AG04450 (cell line): ENCODE results near the gene GPI. TPM values are rescaled to one million over a fixed set of nuclear protein-coding genes. Genes with fewer than 3 reads are reported as not detected.

Experiments
- CTCF ChIA-PET: fragments of 300-600, 350-600 bp; formaldehyde crosslinking; extraction: SDS; loops from one replicate; lab custom pipeline; 2022; ENCODE audit warnings: antibody characterized with exemption, inconsistent platforms; lab: Charles Lee
- POLR2A ChIA-PET: fragments of 350-600 bp; formaldehyde crosslinking; extraction: SDS; loops from one replicate; lab custom pipeline; 2021; ENCODE audit warnings: antibody characterized with exemption, inconsistent platforms; lab: Yijun Ruan, JAX
- DNase-seq: peaks from one replicate; pipeline ENCODE4 v3.0.0-alpha.2; 2011; ENCODE audit warnings: low read depth, low spot score
- H3K27ac ChIP-seq: one replicate; pipeline ENCODE4 v1.5.1; 2012; ENCODE audit warnings: low read depth, low read length, control low read depth
- H3K27me3 ChIP-seq: one replicate; pipeline ENCODE4 v1.6.0; 2012; ENCODE audit warnings: low read length; ENCODE audit not compliant: control insufficient read depth, insufficient read depth
- H3K4me3 ChIP-seq: 2 replicates; pipeline ENCODE4 v1.5.1; 2011; ENCODE audit warnings: mild to moderate bottlenecking, low read depth, low read length, control low read depth
- H3K9me3 ChIP-seq: 2 replicates; pipeline ENCODE4 v1.5.1; 2012; ENCODE audit warnings: low read length; ENCODE audit not compliant: control insufficient read depth, insufficient read depth
- CTCF ChIP-seq: IDR thresholded peaks from 2 replicates; pipeline ENCODE4 v1.5.1; 2011; ENCODE audit warnings: low read depth, low read length, control low read depth, inconsistent platforms
- polyA plus RNA-seq: library from polyadenylated mRNA; depleted of rRNA; stranded (reverse); fragments of >200 nt; gene quantifications from 2 replicates; pipeline ENCODE4 v1.2.3, GENCODE V29; 2011

The GPI gene
- polyA plus RNA-seq, 1 experiment, result 141 TPM

GRCh38 chr19:34370117-34370516 is 5.1 kb downstream of the GPI start:
- DNase-seq, result no peak
- Histone ChIP-seq H3K27ac (no peak overlapping the region), H3K27me3 (no peaks in the 10 kb centered on the region), H3K9me3 (no peaks in the 10 kb centered on the region), H3K4me3 (no peak overlapping the region)
- POLR2A ChIA-PET, result interaction anchor here (1.0 to 1.1 kb wide), 2 partner anchors 11 to 16 kb away, joined by 3 read pairs; no protein-coding TSS in a partner anchor
- CTCF ChIA-PET, result no interaction called here
- no peak for TF ChIP-seq CTCF

DNA sequence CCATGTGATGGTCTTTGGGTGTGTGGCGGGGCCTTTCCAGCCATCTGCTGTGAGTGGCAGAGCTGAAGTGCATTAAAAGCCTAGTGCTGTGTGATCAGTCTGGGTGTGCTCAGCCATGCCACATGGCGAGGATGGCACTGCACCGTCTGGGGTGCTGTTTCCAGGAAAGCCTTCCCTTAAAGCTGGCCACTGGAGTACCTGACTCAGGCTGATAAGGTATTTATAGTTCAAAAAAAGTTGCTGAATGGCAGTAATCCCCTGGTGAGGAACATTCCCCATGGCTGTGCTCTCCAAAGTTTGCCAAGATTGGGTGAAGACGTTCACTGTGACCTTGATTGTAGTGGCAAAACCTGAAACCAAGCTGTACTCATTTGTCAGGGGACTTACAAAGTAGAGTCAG is 6.0 kb downstream of the GPI start:
- ChIA-PET CTCF (no interaction called here), POLR2A (interaction anchor here (0.7 to 1.0 kb wide), 2 partner anchors 15 to 127 kb away, joined by 3 read pairs; no protein-coding TSS in a partner anchor)
- Histone ChIP-seq H3K9me3 (no peaks in the 10 kb centered on the region), H3K27ac (no peak overlapping the region), H3K4me3 (no peak overlapping the region), H3K27me3 (no peaks in the 10 kb centered on the region)
- TF ChIP-seq CTCF, result no peak
- DNase-seq, result no peak

DNA sequence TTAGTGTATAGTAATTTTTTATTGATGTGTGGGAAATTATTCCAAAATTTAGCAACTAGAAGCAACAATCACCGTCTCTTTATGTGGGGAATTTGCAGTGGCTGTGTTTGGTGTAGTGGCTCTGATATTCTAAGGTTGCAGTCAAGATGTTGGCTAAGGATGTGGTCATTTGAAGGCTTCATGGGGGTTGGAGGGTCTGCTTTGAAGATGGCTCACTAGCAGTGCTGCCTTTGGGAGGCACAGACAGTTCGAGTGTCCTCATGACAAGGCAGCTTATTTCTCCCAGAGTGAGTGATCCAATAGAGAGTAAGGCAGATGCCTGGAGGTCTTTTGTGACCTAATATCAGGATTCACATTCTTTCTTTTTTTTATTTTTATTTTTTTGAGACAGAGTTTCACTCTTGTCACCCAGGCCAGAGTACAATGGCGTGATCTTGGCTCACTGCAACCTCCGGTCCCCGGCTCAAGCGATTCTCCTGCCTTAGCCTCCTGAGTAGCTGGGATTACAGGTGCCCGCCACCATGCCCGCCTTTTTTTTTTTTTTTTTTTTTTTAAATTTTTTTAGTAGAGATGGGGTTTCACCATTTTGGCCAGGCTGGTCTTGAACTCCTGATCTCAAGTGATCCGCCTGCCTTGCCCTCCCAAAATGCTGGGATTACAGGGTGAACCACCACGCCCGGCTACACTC is 8.7 kb downstream of the GPI start:
- DNase-seq, result no peak
- no peak overlapping the region for H3K27ac ChIP-seq
- ChIA-PET POLR2A (no interaction called here), CTCF (no interaction called here)
- no peak overlapping the region for H3K4me3 ChIP-seq
- TF ChIP-seq CTCF, result no peak
- H3K27me3 ChIP-seq, result no peaks in the 10 kb centered on the region
- no peaks in the 10 kb centered on the region for H3K9me3 ChIP-seq

GRCh38 chr19:34375598-34375997 is 10.6 kb downstream of the GPI start:
- DNase-seq, result no peak
- no peak overlapping the region for H3K27ac ChIP-seq
- ChIA-PET CTCF (no interaction called here), POLR2A (no interaction called here)
- no peak for TF ChIP-seq CTCF
- no peak overlapping the region for H3K4me3 ChIP-seq
- no peaks in the 10 kb centered on the region for H3K27me3 ChIP-seq
- H3K9me3 ChIP-seq, result no peaks in the 10 kb centered on the region

DNA sequence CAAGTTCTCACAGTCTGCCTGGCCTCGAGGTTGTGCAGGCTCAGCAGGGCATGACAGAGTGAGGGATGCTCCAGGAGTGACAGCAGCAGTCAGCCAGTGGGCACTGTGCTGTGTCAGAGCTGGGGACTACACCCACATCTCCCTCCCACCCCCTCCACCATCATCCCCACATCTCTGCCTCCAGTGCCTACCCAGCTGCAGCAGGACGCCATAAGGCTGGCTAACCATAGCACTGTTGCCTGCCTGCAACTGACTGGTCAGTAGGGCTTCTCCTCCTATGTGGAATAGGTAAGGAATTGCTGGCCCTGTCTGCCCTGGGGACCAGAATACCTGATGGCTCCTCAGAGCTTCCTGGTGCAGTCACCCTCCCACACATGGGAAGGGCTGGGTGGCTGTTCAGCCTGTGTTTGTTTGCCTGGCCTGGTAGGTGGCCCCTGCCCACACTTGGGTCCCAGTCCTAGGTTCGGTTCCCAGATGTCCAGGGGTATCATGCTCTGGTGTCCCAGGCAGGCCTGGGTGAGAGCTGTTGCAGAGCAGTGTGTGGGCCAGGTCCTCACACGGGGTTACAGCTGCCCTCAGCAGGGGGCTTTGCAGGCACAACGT is 15.7 kb downstream of the GPI start:
- DNase-seq, result no peak
- Histone ChIP-seq H3K4me3 (no peak overlapping the region), H3K27me3 (no peaks in the 10 kb centered on the region), H3K9me3 (no peaks in the 10 kb centered on the region; the same call in 1 of the 2 replicates), H3K27ac (no peak overlapping the region)
- ChIA-PET CTCF (interaction anchor here (1.5 kb wide), 1 partner anchor 34 kb away, joined by 4 read pairs; no protein-coding TSS in a partner anchor), POLR2A (interaction anchor here (0.7 kb wide), 1 partner anchor 22 kb away, joined by 3 read pairs; no protein-coding TSS in a partner anchor)
- no peak for TF ChIP-seq CTCF
